GM12878 (cell line): Measurements from ENCODE around the gene ARMC3. TPM values are rescaled to one million over a fixed set of nuclear protein-coding genes. Genes with fewer than 3 reads are reported as not detected.

Source experiments
- ATAC-seq: fragments of 200-7000 bp; cut with Tn5 transposase; 3 replicates; pipeline ENCODE4 v1.9.1; 2020; ENCODE audit warnings: mild to moderate bottlenecking, moderate library complexity
- BruUV-seq: library from RNA; stranded (reverse); fragments of 400-500 nt; replicated peaks from 2 replicates; lab custom pipeline; 2021; lab: Mats Ljungman, UMichigan
- CTCF ChIA-PET: fragments of 300-600 bp; sonication (Branson Sonifier 250); formaldehyde crosslinking; extraction: SDS; loops from one replicate; lab custom pipeline; 2021; ENCODE audit warnings: inconsistent platforms; lab: Yijun Ruan, JAX
- POLR2A ChIA-PET: fragments of 350-600 bp; formaldehyde crosslinking; extraction: SDS; loops from one replicate; lab custom pipeline; 2021; ENCODE audit warnings: inconsistent platforms; lab: Charles Lee
- RAD21 ChIA-PET: fragments of 300-600 bp; sonication (Branson Sonifier 250); formaldehyde crosslinking; loops from one replicate; lab custom pipeline; 2023; ENCODE audit warnings: antibody characterized with exemption; ENCODE audit not compliant: unreplicated experiment; lab: Charles Lee
- SMC1A ChIA-PET: fragments of 300-600 bp; sonication (Branson Sonifier 250); formaldehyde crosslinking; loops from one replicate; lab custom pipeline; 2023; ENCODE audit not compliant: unreplicated experiment, uncharacterized antibody; lab: Charles Lee
- DNase-seq: peaks from one replicate; pipeline ENCODE4 v3.0.0-alpha.2; 2011; ENCODE audit warnings: low read depth, low spot score
- FAIRE-seq: peaks from 3 replicates; lab custom pipeline; 2011; peaks lifted over from hg19 to GRCh38; lab: Jason Lieb, UNC
- H2AFZ ChIP-seq: 2 replicates; pipeline ENCODE4 v1.6.0; 2011; ENCODE audit warnings: low read depth, low read length, control low read depth; ENCODE audit not compliant: control insufficient read depth
- H3K27ac ChIP-seq: 2 replicates; pipeline ENCODE4 v1.5.1; 2011; ENCODE audit warnings: control low read depth; ENCODE audit not compliant: control insufficient read depth, insufficient read depth
- H3K27me3 ChIP-seq, 2 experiments: replicated peaks in 1 of 2; 2 replicates each; pipeline versions ENCODE4 v1.6.0 to v1.6.1; 2011; ENCODE audit warnings: low read length in 1 of 2; ENCODE audit not compliant: control insufficient read depth in 2 of 2, insufficient read depth in 2 of 2
- H3K36me3 ChIP-seq, 2 experiments: 2 replicates each; pipeline ENCODE4 v1.5.1; 2011; ENCODE audit warnings: low read length in 1 of 2; ENCODE audit not compliant: control insufficient read depth in 2 of 2, insufficient read depth in 2 of 2
- H3K4me1 ChIP-seq: 2 replicates; pipeline ENCODE4 v1.6.1; 2011; ENCODE audit warnings: mild to moderate bottlenecking, low read length, moderate library complexity, mixed read lengths; ENCODE audit not compliant: control insufficient read depth, insufficient read depth
- H3K4me2 ChIP-seq: 2 replicates; pipeline ENCODE4 v1.6.0; 2011; ENCODE audit warnings: control low read depth; ENCODE audit not compliant: control insufficient read depth, insufficient read depth
- H3K4me3 ChIP-seq: fragments of 200-600 bp; sonication (generic); 2 replicates; pipeline ENCODE4 v1.5.1; 2016
- H3K79me2 ChIP-seq: 2 replicates; pipeline ENCODE4 v1.6.0; 2011; ENCODE audit warnings: low read length; ENCODE audit not compliant: control insufficient read depth, insufficient read depth
- H3K9ac ChIP-seq: 2 replicates; pipeline ENCODE4 v1.8.0; 2011; ENCODE audit warnings: low read length, control low read depth, mixed read lengths; ENCODE audit not compliant: control insufficient read depth, insufficient read depth
- H3K9me3 ChIP-seq: replicated peaks from 3 replicates; pipeline ENCODE4 v1.5.1; 2011; ENCODE audit warnings: mild to moderate bottlenecking, low read length; ENCODE audit not compliant: control insufficient read depth, insufficient read depth
- H4K20me1 ChIP-seq: 2 replicates; pipeline ENCODE4 v1.6.0; 2011; ENCODE audit not compliant: control insufficient read depth, insufficient read depth
- BACH1 ChIP-seq: fragments of 450-650 bp; IDR thresholded peaks from 2 replicates; pipeline ENCODE4 v1.6.1; 2017; ENCODE audit warnings: mild to moderate bottlenecking, borderline replicate concordance
- BMI1 ChIP-seq: fragments of 450-650 bp; IDR thresholded peaks from 2 replicates; pipeline ENCODE4 v1.6.1; 2016; ENCODE audit warnings: mild to moderate bottlenecking, moderate library complexity, borderline replicate concordance
- CBFB ChIP-seq: IDR thresholded peaks from 2 replicates; pipeline ENCODE4 v1.6.1; 2016; ENCODE audit warnings: antibody characterized with exemption, low read depth
- CBX5 ChIP-seq: sonication (generic); IDR thresholded peaks from 2 replicates; pipeline ENCODE4 v1.6.1; 2016; ENCODE audit warnings: low read depth, moderate library complexity, mild to moderate bottlenecking, inconsistent platforms
- CHD2 ChIP-seq: IDR thresholded peaks from 2 replicates; pipeline ENCODE4 v1.6.1; 2011; ENCODE audit warnings: low read depth, low read length, improper control_type of control experiment, borderline replicate concordance
- MTA3 ChIP-seq: IDR thresholded peaks from 2 replicates; pipeline ENCODE4 v1.6.1; 2012; ENCODE audit warnings: low read length, inconsistent platforms, borderline replicate concordance
- NFYB ChIP-seq: IDR thresholded peaks from 2 replicates; pipeline ENCODE4 v1.6.1; 2011; ENCODE audit warnings: low read depth, mild to moderate bottlenecking, low read length, improper control_type of control experiment, moderate library complexity; ENCODE audit not compliant: insufficient read depth
- PML ChIP-seq: IDR thresholded peaks from 2 replicates; pipeline ENCODE4 v1.6.1; 2012; ENCODE audit warnings: low read length, inconsistent platforms
- POLR2A ChIP-seq: IDR thresholded peaks from 2 replicates; pipeline ENCODE4 v1.6.1; 2011; ENCODE audit warnings: low read depth, mild to moderate bottlenecking, low read length
- TCF3 ChIP-seq: IDR thresholded peaks from 2 replicates; pipeline ENCODE4 v1.6.1; 2012; ENCODE audit warnings: low read depth, mild to moderate bottlenecking, low read length, borderline replicate concordance; ENCODE audit not compliant: insufficient read depth
- WRNIP1 ChIP-seq: IDR thresholded peaks from 2 replicates; pipeline ENCODE4 v1.6.1; 2011; ENCODE audit warnings: low read depth, low read length, improper control_type of control experiment, borderline replicate concordance
- WGBS: methylation state at CpG from one replicate; pipeline ENCODE4 v1.1.6; 2016; ENCODE audit warnings: low lambda C conversion rate; ENCODE audit not compliant: insufficient replicate concordance, insufficient coverage; ENCODE audit errors: missing lambda C conversion rate; 5-methylcytosine and 5-hydroxymethylcytosine counted together
- in situ Hi-C: fragments of 300-500 bp; cut with MboI; formaldehyde crosslinking; loops from 9 replicates; pipeline ENCODE4 v1.14.3; 2018; ENCODE audit warnings: mixed read lengths
- intact Hi-C: fragments of 100-400 bp; cut with micrococcal nuclease; formaldehyde crosslinking; loops from one replicate; pipeline ENCODE4 v1.14.2; 2022; ENCODE audit not compliant: unreplicated experiment
- polyA plus RNA-seq, 11 experiments: library from polyadenylated mRNA; depleted of rRNA in 4 of 11; unstranded in 6 of 11; stranded (reverse) in 5 of 11; fragments of >200 nt; fragmentation: Nextera tagmentation in 4 of 11; fragmentation: Illumina TruSeq in 1 of 11; extraction: Ambion mirVana in 4 of 11; extraction: Trizol in 1 of 11; gene quantifications; 1 replicate in 1 of 11; 2 replicates in 10 of 11; pipeline versions ENCODE4 v1.2.1 to v1.2.3, GENCODE V29; 2011 to 2016; ENCODE audit warnings: inconsistent platforms in 2 of 11, missing spikeins in 2 of 11, low read depth in 1 of 11
- total RNA-seq, 4 experiments: library from RNA; depleted of rRNA in 3 of 4; stranded (reverse); fragments of >200 nt in 3 of 4; fragmentation: Illumina TruSeq in 1 of 4; extraction: Trizol in 1 of 4; gene quantifications; 2 replicates each; pipeline versions ENCODE4 v1.2.1 to v1.2.3, GENCODE V29; 2013 to 2021
- TF ChIP-seq, protein P1 (sequence below): IDR thresholded peaks from 2 replicates; pipeline ENCODE4 v1.6.1; 2012; ENCODE audit warnings: low read depth, low read length, improper control_type of control experiment
- TF ChIP-seq, protein P2 (sequence below): fragments of 450-650 bp; formaldehyde crosslinking; IDR thresholded peaks from 2 replicates; pipeline ENCODE4 v1.4.0; 2022; ENCODE audit warnings: mild to moderate bottlenecking, moderate library complexity
- TF ChIP-seq, protein P3 (sequence below), 3 experiments: IDR thresholded peaks in 2 of 3; conservative IDR thresholded peaks in 1 of 3; 2 replicates each; pipeline ENCODE4 v1.5.1; 2011; ENCODE audit warnings: low read depth in 3 of 3, low read length in 3 of 3, mild to moderate bottlenecking in 3 of 3, control low read depth in 2 of 3, moderate library complexity in 2 of 3, inconsistent platforms in 1 of 3, mixed read lengths in 1 of 3; ENCODE audit not compliant: control insufficient read depth in 2 of 3, insufficient read depth in 1 of 3; ENCODE audit errors: extremely low read depth in 1 of 3
- TF ChIP-seq, protein P4 (sequence below): fragments of 450-650 bp; IDR thresholded peaks from 2 replicates; pipeline ENCODE4 v1.6.1; 2014; ENCODE audit warnings: mild to moderate bottlenecking

The ARMC3 gene
- total and polyA plus RNA-seq, 10 of the 15 experiments (the other 5 are each of a cell fraction or from before 2014, with no cell fraction given): 0.01 to 0.06 TPM; not detected in 8

DNA sequence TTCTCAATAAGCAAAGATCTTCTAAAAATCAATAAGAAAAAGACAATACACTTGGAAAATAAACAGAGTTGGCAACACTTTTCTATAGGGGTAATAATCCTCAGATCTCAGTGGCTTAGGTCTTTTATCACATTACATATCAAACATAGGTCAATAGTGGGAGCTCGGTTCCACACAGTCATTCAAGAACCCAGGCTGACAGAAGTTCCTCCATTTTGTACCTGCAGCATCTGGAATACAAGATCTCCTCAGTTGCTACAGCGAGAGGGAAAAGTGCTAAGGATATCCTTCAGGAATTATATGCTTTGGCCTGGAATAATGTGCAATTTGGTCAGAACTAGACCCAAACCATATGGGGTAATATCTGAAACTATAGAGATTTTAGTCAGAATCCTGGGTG is 112.1 kb downstream of the ARMC3 start (continued):
- TF ChIP-seq, protein P1, sequence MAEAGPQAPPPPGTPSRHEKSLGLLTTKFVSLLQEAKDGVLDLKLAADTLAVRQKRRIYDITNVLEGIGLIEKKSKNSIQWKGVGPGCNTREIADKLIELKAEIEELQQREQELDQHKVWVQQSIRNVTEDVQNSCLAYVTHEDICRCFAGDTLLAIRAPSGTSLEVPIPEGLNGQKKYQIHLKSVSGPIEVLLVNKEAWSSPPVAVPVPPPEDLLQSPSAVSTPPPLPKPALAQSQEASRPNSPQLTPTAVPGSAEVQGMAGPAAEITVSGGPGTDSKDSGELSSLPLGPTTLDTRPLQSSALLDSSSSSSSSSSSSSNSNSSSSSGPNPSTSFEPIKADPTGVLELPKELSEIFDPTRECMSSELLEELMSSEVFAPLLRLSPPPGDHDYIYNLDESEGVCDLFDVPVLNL: no peak

DNA sequence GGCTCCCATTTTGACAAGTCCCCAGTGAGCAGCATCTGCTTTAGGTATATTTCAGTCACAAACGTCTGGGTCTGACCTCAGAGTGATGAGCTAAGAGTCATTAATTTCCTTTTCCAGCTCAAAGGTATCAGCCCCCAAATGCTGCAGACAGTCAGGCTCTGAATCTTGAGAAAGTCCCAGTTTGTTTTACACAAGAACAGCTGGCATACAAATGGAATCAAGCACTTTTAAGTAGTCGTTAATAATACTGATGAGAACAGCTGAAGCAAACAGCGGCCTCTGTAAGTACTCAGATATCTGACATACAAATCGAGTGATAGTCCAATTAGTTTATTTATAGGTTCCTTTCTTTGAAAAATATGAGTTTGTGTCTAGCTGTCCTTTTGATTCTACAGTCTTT is 118.2 kb downstream of the ARMC3 start:
- DNase-seq (no peak), ATAC-seq (no peak), FAIRE-seq (no peak)
- ChIA-PET SMC1A (no interaction called here), RAD21 (no interaction called here), CTCF (interaction anchor here (1.1 kb wide), 1 partner anchor 29 kb away, joined by 3 read pairs; no protein-coding TSS in a partner anchor), POLR2A (no interaction called here)
- Histone ChIP-seq H3K4me1 (no peaks in the 10 kb centered on the region), H3K9me3 (no peaks in the 10 kb centered on the region), H3K27ac (no peak overlapping the region), H3K9ac (no peak overlapping the region), H3K4me3 (no peak overlapping the region), H2AFZ (no peak overlapping the region), H3K79me2 (no peaks in the 10 kb centered on the region), H3K27me3 (no peaks in the 10 kb centered on the region), H3K4me2 (no peak overlapping the region), H4K20me1 (no peaks in the 10 kb centered on the region), H3K36me3 (no peaks in the 10 kb centered on the region)
- in situ Hi-C loops: no loop called here
- no TSS peak for BruUV-seq
- 27% methylated on average over 4 of the region's 4 CpGs for WGBS
- intact Hi-C loops: no loop called here
- TF ChIP-seq WRNIP1: no peak
- TF ChIP-seq, protein P2, sequence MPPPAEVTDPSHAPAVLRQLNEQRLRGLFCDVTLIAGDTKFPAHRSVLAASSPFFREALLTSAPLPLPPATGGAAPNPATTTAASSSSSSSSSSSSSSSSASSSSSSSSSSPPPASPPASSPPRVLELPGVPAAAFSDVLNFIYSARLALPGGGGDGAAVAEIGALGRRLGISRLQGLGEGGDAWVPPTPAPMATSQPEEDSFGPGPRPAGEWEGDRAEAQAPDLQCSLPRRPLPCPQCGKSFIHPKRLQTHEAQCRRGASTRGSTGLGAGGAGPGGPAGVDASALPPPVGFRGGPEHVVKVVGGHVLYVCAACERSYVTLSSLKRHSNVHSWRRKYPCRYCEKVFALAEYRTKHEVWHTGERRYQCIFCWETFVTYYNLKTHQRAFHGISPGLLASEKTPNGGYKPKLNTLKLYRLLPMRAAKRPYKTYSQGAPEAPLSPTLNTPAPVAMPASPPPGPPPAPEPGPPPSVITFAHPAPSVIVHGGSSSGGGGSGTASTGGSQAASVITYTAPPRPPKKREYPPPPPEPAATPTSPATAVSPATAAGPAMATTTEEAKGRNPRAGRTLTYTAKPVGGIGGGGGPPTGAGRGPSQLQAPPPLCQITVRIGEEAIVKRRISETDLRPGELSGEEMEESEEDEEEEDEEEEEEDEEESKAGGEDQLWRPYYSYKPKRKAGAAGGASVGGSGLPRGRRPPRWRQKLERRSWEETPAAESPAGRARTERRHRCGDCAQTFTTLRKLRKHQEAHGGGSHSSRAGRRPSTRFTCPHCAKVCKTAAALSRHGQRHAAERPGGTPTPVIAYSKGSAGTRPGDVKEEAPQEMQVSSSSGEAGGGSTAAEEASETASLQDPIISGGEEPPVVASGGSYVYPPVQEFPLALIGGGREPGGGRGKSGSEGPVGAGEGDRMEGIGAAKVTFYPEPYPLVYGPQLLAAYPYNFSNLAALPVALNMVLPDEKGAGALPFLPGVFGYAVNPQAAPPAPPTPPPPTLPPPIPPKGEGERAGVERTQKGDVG (CRISPR knock-in tag): no peak
- TF ChIP-seq TCF3: no peak
- TF ChIP-seq, protein P3, sequence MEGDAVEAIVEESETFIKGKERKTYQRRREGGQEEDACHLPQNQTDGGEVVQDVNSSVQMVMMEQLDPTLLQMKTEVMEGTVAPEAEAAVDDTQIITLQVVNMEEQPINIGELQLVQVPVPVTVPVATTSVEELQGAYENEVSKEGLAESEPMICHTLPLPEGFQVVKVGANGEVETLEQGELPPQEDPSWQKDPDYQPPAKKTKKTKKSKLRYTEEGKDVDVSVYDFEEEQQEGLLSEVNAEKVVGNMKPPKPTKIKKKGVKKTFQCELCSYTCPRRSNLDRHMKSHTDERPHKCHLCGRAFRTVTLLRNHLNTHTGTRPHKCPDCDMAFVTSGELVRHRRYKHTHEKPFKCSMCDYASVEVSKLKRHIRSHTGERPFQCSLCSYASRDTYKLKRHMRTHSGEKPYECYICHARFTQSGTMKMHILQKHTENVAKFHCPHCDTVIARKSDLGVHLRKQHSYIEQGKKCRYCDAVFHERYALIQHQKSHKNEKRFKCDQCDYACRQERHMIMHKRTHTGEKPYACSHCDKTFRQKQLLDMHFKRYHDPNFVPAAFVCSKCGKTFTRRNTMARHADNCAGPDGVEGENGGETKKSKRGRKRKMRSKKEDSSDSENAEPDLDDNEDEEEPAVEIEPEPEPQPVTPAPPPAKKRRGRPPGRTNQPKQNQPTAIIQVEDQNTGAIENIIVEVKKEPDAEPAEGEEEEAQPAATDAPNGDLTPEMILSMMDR (IDR thresholded peaks at IDR 0.05 in 2 of 3, conservative IDR thresholded peaks at IDR 0.05 in 1 of 3; ENCODE audit: control insufficient read depth in 2 of 3, extremely low read depth in 1 of 3, insufficient read depth in 1 of 3, low read depth in 3 of 3, low read length in 3 of 3): no peak
- TF ChIP-seq NFYB: no peak
- no peak for TF ChIP-seq PML
- no peak for TF ChIP-seq CBX5
- no peak for TF ChIP-seq BMI1
- TF ChIP-seq CHD2: no peak
- TF ChIP-seq, protein P4, sequence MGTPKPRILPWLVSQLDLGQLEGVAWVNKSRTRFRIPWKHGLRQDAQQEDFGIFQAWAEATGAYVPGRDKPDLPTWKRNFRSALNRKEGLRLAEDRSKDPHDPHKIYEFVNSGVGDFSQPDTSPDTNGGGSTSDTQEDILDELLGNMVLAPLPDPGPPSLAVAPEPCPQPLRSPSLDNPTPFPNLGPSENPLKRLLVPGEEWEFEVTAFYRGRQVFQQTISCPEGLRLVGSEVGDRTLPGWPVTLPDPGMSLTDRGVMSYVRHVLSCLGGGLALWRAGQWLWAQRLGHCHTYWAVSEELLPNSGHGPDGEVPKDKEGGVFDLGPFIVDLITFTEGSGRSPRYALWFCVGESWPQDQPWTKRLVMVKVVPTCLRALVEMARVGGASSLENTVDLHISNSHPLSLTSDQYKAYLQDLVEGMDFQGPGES: no peak
- no peak for TF ChIP-seq POLR2A
- no peak for TF ChIP-seq BACH1
- TF ChIP-seq MTA3: no peak
- no peak for TF ChIP-seq CBFB
